IMR-90 (cell line): ENCODE results near the gene HAGHL. TPM values are rescaled to one million over a fixed set of nuclear protein-coding genes. Genes with fewer than 3 reads are reported as not detected.

ENCODE experiments used
- ATAC-seq: fragments of 200-7000 bp; cut with Tn5 transposase; 2 replicates; pipeline ENCODE4 v1.9.1; 2020; ENCODE audit warnings: low read depth, mild to moderate bottlenecking, moderate library complexity
- BruUV-seq: library from RNA; stranded (reverse); fragments of 400-500 nt; replicated peaks from 2 replicates; lab custom pipeline; 2021; lab: Mats Ljungman, UMichigan
- CTCF ChIA-PET: fragments of 300-600 bp; formaldehyde crosslinking; extraction: SDS; loops from one replicate; lab custom pipeline; 2021; ENCODE audit warnings: antibody characterized with exemption; lab: Yijun Ruan, JAX
- POLR2A ChIA-PET: fragments of 300-600 bp; sonication (Branson Sonifier 250); formaldehyde crosslinking; loops from one replicate; lab custom pipeline; 2022; ENCODE audit warnings: antibody characterized with exemption; ENCODE audit not compliant: unreplicated experiment; lab: Charles Lee
- DNase-seq: peaks from one replicate; pipeline ENCODE4 v3.0.0; 2013
- H2AFZ ChIP-seq: replicated peaks from 2 replicates; pipeline ENCODE3; 2013; ENCODE audit warnings: low read length, mild to moderate bottlenecking; ENCODE audit not compliant: poor library complexity
- H2AK5ac ChIP-seq: 2 replicates; pipeline ENCODE4 v1.6.1; 2013; ENCODE audit warnings: low read depth, low read length, inconsistent platforms
- H2AK9ac ChIP-seq: replicated peaks from 2 replicates; pipeline ENCODE3; 2013; ENCODE audit warnings: mild to moderate bottlenecking, low read depth, low read length, moderate library complexity; ENCODE audit not compliant: poor library complexity
- H2BK120ac ChIP-seq: 2 replicates; pipeline ENCODE4 v1.6.1; 2013; ENCODE audit warnings: low read depth, low read length, inconsistent platforms
- H2BK15ac ChIP-seq: 3 replicates; pipeline ENCODE4 v1.6.1; 2013; ENCODE audit warnings: low read depth, low read length, inconsistent platforms
- H2BK20ac ChIP-seq: 2 replicates; pipeline ENCODE4 v1.6.1; 2013; ENCODE audit warnings: low read depth, mild to moderate bottlenecking, inconsistent platforms, low read length, moderate library complexity
- H2BK5ac ChIP-seq: 2 replicates; pipeline ENCODE4 v1.6.1; 2013; ENCODE audit warnings: mild to moderate bottlenecking, low read depth, low read length, inconsistent platforms; ENCODE audit not compliant: poor library complexity, severe bottlenecking
- H3K14ac ChIP-seq: replicated peaks from 2 replicates; pipeline ENCODE4 v1.6.1; 2013; ENCODE audit warnings: low read depth, low read length, inconsistent platforms
- H3K18ac ChIP-seq: 2 replicates; pipeline ENCODE4 v1.6.1; 2013; ENCODE audit warnings: low read depth, low read length, control low read depth
- H3K23ac ChIP-seq: 2 replicates; pipeline ENCODE4 v1.6.1; 2013; ENCODE audit warnings: low read depth, low read length, inconsistent platforms
- H3K27ac ChIP-seq: 2 replicates; pipeline ENCODE4 v1.5.1; 2013; ENCODE audit warnings: mild to moderate bottlenecking, control low read depth, low read length; ENCODE audit not compliant: insufficient read depth
- H3K27me3 ChIP-seq: 2 replicates; pipeline ENCODE4 v1.6.1; 2013; ENCODE audit warnings: low read length; ENCODE audit not compliant: control insufficient read depth, insufficient read depth
- H3K36me3 ChIP-seq: 2 replicates; pipeline ENCODE4 v1.6.1; 2013; ENCODE audit warnings: low read length, mixed read lengths; ENCODE audit not compliant: control insufficient read depth, insufficient read depth
- H3K4ac ChIP-seq: 2 replicates; pipeline ENCODE4 v1.6.1; 2013; ENCODE audit warnings: low read depth, low read length, inconsistent platforms
- H3K4me1 ChIP-seq: 2 replicates; pipeline ENCODE4 v1.6.1; 2013; ENCODE audit warnings: low read length, mixed read lengths; ENCODE audit not compliant: control insufficient read depth, insufficient read depth
- H3K4me2 ChIP-seq: 2 replicates; pipeline ENCODE4 v1.6.1; 2013; ENCODE audit warnings: low read depth, mild to moderate bottlenecking, control low read depth, low read length, moderate library complexity
- H3K4me3 ChIP-seq: 2 replicates; pipeline ENCODE4 v1.5.1; 2013; ENCODE audit warnings: low read depth, mild to moderate bottlenecking, control low read depth, low read length, moderate library complexity; ENCODE audit not compliant: insufficient read depth
- H3K56ac ChIP-seq: 2 replicates; pipeline ENCODE4 v1.6.1; 2013; ENCODE audit warnings: low read length, inconsistent platforms; ENCODE audit not compliant: insufficient read depth; ENCODE audit errors: extremely low read depth
- H3K79me1 ChIP-seq, 2 experiments: 2 replicates each; pipeline ENCODE4 v1.6.1; 2013; ENCODE audit warnings: low read length in 2 of 2, inconsistent platforms in 1 of 2, low read depth in 1 of 2
- H3K9ac ChIP-seq: 2 replicates; pipeline ENCODE4 v1.6.1; 2013; ENCODE audit warnings: low read depth, low read length, control low read depth
- H3K9me1 ChIP-seq: 2 replicates; pipeline ENCODE4 v1.6.1; 2013; ENCODE audit warnings: low read length, inconsistent platforms; ENCODE audit not compliant: insufficient read depth
- H3K9me3 ChIP-seq: 2 replicates; pipeline ENCODE4 v1.6.1; 2013; ENCODE audit warnings: low read length; ENCODE audit not compliant: control insufficient read depth, insufficient read depth
- H4K20me1 ChIP-seq: 2 replicates; pipeline ENCODE4 v1.6.1; 2013; ENCODE audit warnings: low read length, inconsistent platforms; ENCODE audit not compliant: insufficient read depth
- H4K5ac ChIP-seq: 2 replicates; pipeline ENCODE4 v1.6.1; 2013; ENCODE audit warnings: mild to moderate bottlenecking, low read depth, low read length, control low read depth
- H4K8ac ChIP-seq, 2 experiments: 2 replicates each; pipeline ENCODE4 v1.6.1; 2013; ENCODE audit warnings: low read depth in 2 of 2, low read length in 2 of 2, control low read depth in 1 of 2, inconsistent platforms in 1 of 2
- H4K91ac ChIP-seq: 2 replicates; pipeline ENCODE4 v1.6.1; 2013; ENCODE audit warnings: low read depth, low read length, inconsistent platforms; ENCODE audit not compliant: insufficient read depth
- CEBPB ChIP-seq: IDR thresholded peaks from 2 replicates; pipeline ENCODE4 v1.6.1; 2012; ENCODE audit warnings: low read depth, low read length, improper control_type of control experiment
- CTCF ChIP-seq: conservative IDR thresholded peaks from 2 replicates; pipeline ENCODE4 v1.5.1; 2012; ENCODE audit warnings: mild to moderate bottlenecking, low read depth, low read length, improper control_type of control experiment
- WGBS, 2 experiments: methylation state at CpG; one replicate each; pipeline versions ENCODE4 v1.1.5 to v1.1.7; 2013; ENCODE audit warnings: missing lambda C conversion rate in 2 of 2; ENCODE audit not compliant: insufficient read length in 1 of 2; ENCODE audit errors: extremely low coverage in 2 of 2; 5-methylcytosine and 5-hydroxymethylcytosine counted together
- dilution Hi-C: fragments of 300-500 bp; cut with HindIII; formaldehyde crosslinking; loops from one replicate; pipeline ENCODE4 v1.14.3; 2018; ENCODE audit warnings: low sequenced_read_pairs; ENCODE audit not compliant: unreplicated experiment
- in situ Hi-C: fragments of 300-500 bp; cut with MboI; formaldehyde crosslinking; loops from 3 replicates; pipeline ENCODE4 v1.14.3; 2019; ENCODE audit warnings: low sequenced_read_pairs, inconsistent platforms, mixed read lengths
- intact Hi-C: fragments of 100-400 bp; cut with micrococcal nuclease; formaldehyde crosslinking; loops from 2 replicates; pipeline ENCODE4 v1.10.0; 2022
- polyA plus RNA-seq, 3 experiments: library from polyadenylated mRNA; depleted of rRNA; stranded (reverse); fragments of >200 nt; gene quantifications; 2 replicates each; pipeline ENCODE4 v1.2.3, GENCODE V29; 2012; ENCODE audit warnings: low replicate concordance in 1 of 3
- total RNA-seq: library from RNA; depleted of rRNA; stranded (reverse); fragments of >200 nt; gene quantifications from 2 replicates; pipeline ENCODE4 v1.2.3, GENCODE V29; 2012
- TF ChIP-seq, protein P1 (sequence below): fragments of 150-350 bp; IDR thresholded peaks from 2 replicates; pipeline ENCODE4 v1.6.1; 2016; ENCODE audit warnings: low read depth, mild to moderate bottlenecking, low read length, moderate library complexity, borderline replicate concordance

Gene HAGHL
- total and polyA plus RNA-seq, 2 of the 4 experiments (the other 2 are of a cell fraction), result 3.0 to 12.5 TPM

GRCh38 chr16:705431-706188, 21.3 kb upstream of the HAGHL start, which contains the start of gene FBXL16:
TSS of gene FBXL16 (minus strand) at chr16:705801. CDS start at chr16:697405, 8,396 bp downstream.
- POLR2A ChIA-PET, result no interaction called here

More at GRCh38 chr16:705431-706188, 21.3 kb upstream of the HAGHL start, which contains the start of gene FBXL16:
- CTCF ChIA-PET, result no interaction called here
- dilution Hi-C loops, result no loop called here
- no peak within 1 kb of the TSS for H3K4me2 ChIP-seq
- H2AK9ac ChIP-seq, result peak within 1 kb of the TSS; percentile 24
- peak; percentile 4; the same call in 1 of the 2 replicates for ATAC-seq
- no peak within 1 kb of the TSS for H3K14ac ChIP-seq
- H4K8ac ChIP-seq, result no peak within 1 kb of the TSS
- no peak within 1 kb of the TSS for H3K23ac ChIP-seq
- no peak within 1 kb of the TSS for H3K56ac ChIP-seq
- no peak within 1 kb of the TSS for H4K91ac ChIP-seq
- in situ Hi-C loops, result loop anchor here (25.0 kb wide), 1 partner anchor 357 kb away; the partner anchor contains the start of gene SSTR5
- peak within 1 kb of the TSS; percentile 32; the same call in 1 of the 2 replicates for H3K4me3 ChIP-seq
- H2BK120ac ChIP-seq, result no peak within 1 kb of the TSS
- no peak within 1 kb of the TSS for H4K5ac ChIP-seq
- H2BK15ac ChIP-seq, result no peak within 1 kb of the TSS
- no peak within 1 kb of the TSS for H3K27ac ChIP-seq
- H3K4me1 ChIP-seq, result peaks cover 5% of the 10 kb centered on the region; the same call in 1 of the 2 replicates
- intact Hi-C loops, result no loop called here
- peaks cover 18% of the 10 kb centered on the region; the same call in 1 of the 2 replicates for H4K20me1 ChIP-seq
- no peak within 1 kb of the TSS for H2AFZ ChIP-seq
- TF ChIP-seq, protein P1, sequence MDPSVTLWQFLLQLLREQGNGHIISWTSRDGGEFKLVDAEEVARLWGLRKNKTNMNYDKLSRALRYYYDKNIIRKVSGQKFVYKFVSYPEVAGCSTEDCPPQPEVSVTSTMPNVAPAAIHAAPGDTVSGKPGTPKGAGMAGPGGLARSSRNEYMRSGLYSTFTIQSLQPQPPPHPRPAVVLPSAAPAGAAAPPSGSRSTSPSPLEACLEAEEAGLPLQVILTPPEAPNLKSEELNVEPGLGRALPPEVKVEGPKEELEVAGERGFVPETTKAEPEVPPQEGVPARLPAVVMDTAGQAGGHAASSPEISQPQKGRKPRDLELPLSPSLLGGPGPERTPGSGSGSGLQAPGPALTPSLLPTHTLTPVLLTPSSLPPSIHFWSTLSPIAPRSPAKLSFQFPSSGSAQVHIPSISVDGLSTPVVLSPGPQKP, result no peak
- no peak for TF ChIP-seq CTCF
- no peak for TF ChIP-seq CEBPB
- H3K9me1 ChIP-seq, result no peaks in the 10 kb centered on the region
- no peak within 1 kb of the TSS for H3K4ac ChIP-seq
- no peaks in the 10 kb centered on the region for H3K79me1 ChIP-seq
- H2AK5ac ChIP-seq, result no peak within 1 kb of the TSS
- WGBS, 2 experiments, result 1% methylated on average over 21 of the region's 115 CpGs; no CpG with 5 or more reads in 1 of the 2 experiments
- no TSS peak for BruUV-seq
- no peak within 1 kb of the TSS for H2BK5ac ChIP-seq
- no peak within 1 kb of the TSS for H3K18ac ChIP-seq
- no peaks in the 10 kb centered on the region for H3K36me3 ChIP-seq
- no peak within 1 kb of the TSS for H2BK20ac ChIP-seq
- peaks cover 64% of the 10 kb centered on the region for H3K27me3 ChIP-seq
- no peak within 1 kb of the TSS for H3K9ac ChIP-seq
- no peak for DNase-seq
- no peaks in the 10 kb centered on the region for H3K9me3 ChIP-seq
